HG02623 (cell line): Measurements from ENCODE around the gene RAB3IL1.

Source experiments
- ATAC-seq: cut with Tn5 transposase; IDR thresholded peaks from one replicate; pipeline ENCODE4 v1.9.1; 2021; ENCODE audit warnings: moderate library complexity; ENCODE audit not compliant: unreplicated experiment

Gene RAB3IL1

GRCh38 chr11:61869429-61869707 lies 48.0 kb downstream of the RAB3IL1 start:
- no peak for ATAC-seq

GRCh38 chr11:61868571-61869428 lies 48.6 kb downstream of the RAB3IL1 start:
- ATAC-seq: no peak

DNA sequence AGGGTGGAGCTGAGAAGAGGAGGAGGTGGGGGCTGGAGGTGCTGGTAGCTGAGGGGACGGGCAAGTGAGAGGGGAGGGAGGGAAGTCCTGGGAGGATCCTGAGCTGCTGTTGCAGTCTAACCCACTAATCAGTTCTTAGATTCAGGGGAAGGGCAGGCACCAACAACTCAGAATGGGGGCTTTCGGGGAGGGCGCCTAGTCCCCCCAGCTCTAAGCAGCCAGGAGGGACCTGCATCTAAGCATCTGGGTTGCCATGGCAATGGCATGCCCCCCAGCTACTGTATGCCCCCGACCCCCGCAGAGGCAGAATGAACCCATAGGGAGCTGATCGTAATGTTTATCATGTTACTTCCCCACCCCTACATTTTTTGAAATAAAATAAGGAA lies 50.4 kb downstream of the RAB3IL1 start:
- no peak for ATAC-seq

DNA sequence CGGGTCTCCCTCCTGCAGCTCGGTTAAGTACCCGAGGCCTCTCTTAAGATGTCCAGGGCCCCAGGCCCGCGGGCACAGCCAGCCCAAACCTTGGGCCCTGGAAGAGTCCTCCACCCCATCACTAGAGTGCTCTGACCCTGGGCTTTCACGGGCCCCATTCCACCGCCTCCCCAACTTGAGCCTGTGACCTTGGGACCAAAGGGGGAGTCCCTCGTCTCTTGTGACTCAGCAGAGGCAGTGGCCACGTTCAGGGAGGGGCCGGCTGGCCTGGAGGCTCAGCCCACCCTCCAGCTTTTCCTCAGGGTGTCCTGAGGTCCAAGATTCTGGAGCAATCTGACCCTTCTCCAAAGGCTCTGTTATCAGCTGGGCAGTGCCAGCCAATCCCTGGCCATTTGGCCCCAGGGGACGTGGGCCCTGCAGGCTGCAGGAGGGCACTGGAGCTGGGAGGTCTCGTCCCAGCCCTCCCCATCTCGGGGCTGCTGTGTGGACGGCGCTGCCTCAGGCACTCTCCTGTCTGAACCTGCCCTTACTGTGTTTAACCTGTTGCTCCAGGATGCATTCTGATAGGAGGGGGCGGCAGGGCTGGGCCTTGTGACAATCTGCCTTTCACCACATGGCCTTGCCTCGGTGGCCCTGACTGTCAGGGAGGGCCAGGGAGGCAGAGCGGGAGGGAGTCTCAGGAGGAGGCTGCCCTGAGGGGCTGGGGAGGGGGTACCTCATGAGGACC lies 51.0 kb downstream of the RAB3IL1 start:
- ATAC-seq: no peak

GRCh38 chr11:61864814-61865775 lies 52.3 kb downstream of the RAB3IL1 start:
- no peak for ATAC-seq

DNA sequence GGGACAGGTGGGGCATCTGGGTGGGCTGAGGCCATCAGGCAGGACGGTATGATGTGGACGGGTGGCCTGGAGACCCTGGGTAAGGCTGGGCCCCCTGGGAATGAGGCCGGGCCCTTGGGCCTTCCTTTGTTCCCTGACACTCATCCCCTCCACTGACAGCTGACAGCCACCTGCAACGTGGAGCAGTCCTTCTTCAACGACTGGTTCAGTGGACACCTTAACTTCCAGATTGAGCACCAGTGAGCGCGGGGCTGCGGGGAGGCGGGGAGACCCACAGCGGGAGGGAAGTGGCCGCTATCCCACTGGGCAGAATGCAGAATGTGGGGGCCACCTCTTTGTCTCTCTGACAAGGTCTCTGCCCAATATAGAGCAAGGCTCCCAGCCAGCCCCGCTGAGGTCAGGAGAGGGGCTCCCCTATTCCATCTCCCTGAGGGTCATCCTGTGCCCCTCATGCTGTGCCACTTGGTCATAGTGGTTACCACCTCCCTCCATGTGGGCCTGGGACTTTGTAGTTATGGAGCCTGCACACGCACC lies 53.8 kb downstream of the RAB3IL1 start:
- no peak for ATAC-seq

GRCh38 chr11:61862714-61863547 lies 54.4 kb downstream of the RAB3IL1 start:
- ATAC-seq: no peak

DNA sequence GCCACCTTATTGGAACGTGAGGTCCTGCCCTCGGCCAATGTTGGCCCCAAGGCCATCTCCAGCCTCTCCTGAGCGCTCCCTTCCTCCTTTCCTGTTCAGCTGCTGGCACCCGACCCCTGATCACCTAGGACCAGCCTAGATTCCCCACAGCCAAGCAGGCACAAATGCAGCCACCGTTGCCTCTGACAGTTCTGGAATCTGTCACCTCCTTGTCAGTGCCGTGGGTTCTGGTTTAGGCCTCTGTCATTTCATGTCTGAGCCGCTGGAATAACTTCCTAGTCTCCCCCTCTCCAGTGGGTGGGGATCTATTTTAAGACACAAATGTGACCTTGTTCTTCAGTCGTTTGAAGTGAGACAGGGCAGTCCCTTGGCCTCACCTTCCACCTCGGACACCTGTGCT lies 55.7 kb downstream of the RAB3IL1 start:
- ATAC-seq: no peak

DNA sequence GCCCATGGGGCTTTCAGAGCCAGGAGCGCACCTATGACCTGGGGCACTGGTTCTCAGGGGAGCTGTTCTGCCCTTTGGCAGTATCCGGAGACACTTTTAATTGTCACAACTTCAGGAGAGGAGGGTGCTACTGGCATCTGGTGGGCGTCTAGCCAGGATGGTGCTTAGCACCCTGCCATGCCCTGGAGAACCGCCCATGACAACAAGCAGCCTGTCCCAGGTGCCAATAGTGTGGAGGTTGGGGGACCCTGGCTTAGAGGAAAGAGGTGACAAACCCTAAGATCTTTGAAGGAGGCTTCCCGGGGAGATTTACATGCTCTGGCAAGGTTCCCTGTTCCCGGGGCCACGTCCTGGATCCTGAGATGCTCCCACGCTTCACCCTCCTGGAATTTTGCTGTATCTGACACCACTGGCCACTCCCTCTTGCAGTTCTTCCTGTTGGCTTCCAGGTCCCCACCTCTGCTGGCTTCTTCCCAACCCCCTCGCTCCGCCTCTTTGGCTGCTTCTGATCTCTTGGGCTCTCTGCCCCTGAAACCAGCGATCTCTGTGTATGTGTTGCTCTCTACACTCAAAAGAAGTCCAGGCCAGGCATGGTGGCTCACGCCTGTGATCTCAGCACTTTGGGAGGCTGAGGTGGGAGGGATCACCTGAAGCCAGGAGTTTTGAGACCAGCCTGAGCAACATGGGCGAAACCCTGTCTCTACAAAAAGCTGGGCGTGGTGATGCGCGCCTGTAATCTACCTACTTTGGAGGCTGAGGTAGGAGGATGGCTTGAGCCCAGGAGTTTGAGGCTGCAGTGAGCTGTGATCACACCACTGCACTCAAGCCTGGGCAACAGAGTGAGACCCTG lies 57.1 kb downstream of the RAB3IL1 start:
- no peak for ATAC-seq

DNA sequence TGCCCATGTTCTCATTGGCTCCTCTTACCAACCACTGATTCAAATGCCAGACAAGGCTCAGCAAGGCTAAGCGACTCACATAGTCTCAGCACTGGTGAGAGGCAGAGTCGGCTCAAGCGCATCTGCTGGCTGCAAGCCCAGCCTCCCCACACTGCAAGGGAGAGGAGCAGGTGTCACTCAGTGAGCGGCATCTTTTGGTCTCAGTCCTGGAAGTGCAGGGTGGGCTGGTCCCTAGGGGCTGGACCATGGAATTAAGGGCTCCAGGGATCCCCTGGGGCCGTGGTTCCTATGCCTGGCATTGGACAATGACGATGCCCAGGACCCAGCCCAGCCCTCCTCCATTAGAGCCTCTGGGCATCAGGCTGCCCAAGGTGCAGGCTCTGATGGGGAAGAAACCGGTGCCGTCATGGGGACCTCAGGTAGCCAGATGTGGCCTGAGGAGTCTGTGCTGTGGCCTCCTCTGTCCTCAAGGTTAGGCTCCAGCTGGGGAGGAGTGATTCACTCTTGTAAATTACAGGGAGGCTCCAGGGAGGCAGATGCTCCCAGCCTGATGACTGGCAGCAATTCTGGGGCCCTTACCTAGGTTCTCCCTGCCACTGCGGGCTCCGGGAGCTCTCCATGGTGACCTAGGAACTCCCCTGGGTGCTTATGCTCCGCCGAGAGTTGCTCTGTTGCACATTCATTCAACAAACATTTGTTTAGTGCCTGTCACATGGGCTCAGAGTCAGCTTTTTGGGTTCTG lies 61.3 kb downstream of the RAB3IL1 start:
- ATAC-seq: no peak

- no peak for ATAC-seq
Observed at GRCh38 chr11:61854966-61855714, 62.2 kb downstream of the RAB3IL1 start.

- ATAC-seq: no peak
Observed at GRCh38 chr11:61854206-61854895, 63.0 kb downstream of the RAB3IL1 start.

- no peak for ATAC-seq
Observed at GRCh38 chr11:61853698-61854169, 63.6 kb downstream of the RAB3IL1 start.

DNA sequence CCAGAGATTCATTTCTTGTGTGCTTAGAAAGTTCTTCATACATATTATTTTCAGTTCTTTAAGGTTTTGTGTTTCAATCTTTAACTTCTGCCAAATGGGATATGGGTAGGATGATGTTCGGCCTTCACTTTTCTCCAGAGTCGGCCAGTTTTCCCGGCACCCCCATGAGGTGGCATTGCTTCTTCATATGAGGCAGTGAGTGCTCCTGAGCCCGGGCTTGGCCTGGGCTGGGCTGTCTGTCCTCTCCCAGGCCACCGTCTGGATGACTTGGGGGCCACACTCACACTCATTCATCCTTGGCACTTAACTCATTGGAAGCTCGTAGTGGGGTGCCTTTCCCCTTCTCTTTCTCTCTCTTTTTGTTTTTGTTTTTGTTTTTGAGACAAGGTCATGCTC lies 65.5 kb downstream of the RAB3IL1 start:
- no peak for ATAC-seq

DNA sequence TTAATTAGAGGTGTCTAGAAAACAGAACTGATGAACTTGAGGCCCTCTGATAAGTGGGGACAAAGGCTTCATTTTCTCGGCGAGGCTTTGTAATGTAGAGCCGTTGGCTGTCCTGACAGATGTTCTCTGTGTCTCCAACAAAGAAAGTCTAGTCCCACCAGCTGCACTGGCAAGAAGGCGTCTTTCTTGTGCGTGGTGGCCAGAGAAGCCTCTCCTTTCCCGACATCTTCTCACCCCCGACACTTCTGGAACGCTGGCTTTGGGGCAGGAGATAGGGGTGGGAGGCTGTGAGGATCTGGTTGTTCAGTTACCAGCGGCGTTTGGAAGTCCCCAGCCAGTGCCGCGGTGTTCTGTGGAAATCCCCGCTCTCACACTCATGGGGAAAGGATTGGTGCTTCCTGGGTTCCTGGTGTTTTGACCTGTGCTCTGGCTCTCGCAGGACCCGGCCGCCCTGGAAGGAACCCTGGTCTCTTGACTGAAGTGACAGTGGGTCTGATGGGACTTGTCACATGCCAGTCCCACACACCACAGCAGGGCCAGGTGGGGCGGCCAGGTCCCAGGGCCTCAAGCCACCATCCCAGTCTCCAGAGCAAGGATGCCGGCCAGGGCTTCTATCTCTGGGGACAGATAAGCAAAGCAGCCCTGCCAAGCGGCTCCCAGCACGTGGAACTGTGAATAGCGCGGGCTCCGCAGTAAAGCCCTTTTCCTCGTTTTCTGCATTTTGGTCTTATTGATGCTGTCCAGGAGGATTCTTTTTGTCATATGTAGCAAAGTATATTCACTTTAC lies 66.1 kb downstream of the RAB3IL1 start:
- no peak for ATAC-seq

- ATAC-seq: no peak
Observed at GRCh38 chr11:61850687-61851086, 66.7 kb downstream of the RAB3IL1 start.
